Measurements from ENCODE around the gene HSCB. TPM values are rescaled to one million over a fixed set of nuclear protein-coding genes. Genes with fewer than 3 reads are reported as not detected.

HSCB gene
- total and polyA plus RNA-seq, 9 of the 15 experiments (the other 6 are each of a cell fraction or from before 2014, with no cell fraction given): 2.6 to 13.1 (median 8.6) TPM

GRCh38 chr22:28800308-28801041 is 58.6 kb downstream of the HSCB start, which contains the start of gene XBP1 (continued):
- TF ChIP-seq ZNF592 (IDR thresholded peaks at IDR 0.05) (peak; percentile 38; the same call in 1 of the 2 replicates), KLF13 (tag; IDR thresholded peaks at IDR 0.05; ENCODE audit: borderline replicate concordance, low read depth) (0 out of 2 replicates have a peak, but pooled peaks have one; percentile 10), E2F4 (CRISPR knock-in tag; IDR thresholded peaks at IDR 0.05; ENCODE audit: low read depth) (no peak), ZNF431 (CRISPR knock-in tag; IDR thresholded peaks at IDR 0.05) (no peak), ZFP91 (CRISPR knock-in tag; IDR thresholded peaks at IDR 0.05) (no peak), ZBTB43 (CRISPR knock-in tag; IDR thresholded peaks at IDR 0.05) (0 out of 2 replicates have a peak, but pooled peaks have one; percentile 62), AFF1 (IDR thresholded peaks at IDR 0.05; ENCODE audit: low read depth in 1 of 2, partially characterized antibody in 2 of 2) (peak; percentile 47 to 48), CCNT2 (IDR thresholded peaks at IDR 0.05; ENCODE audit: borderline replicate concordance, extremely low read depth, insufficient read length, low read depth, low read length) (peak; percentile 80), SOX6 (IDR thresholded peaks at IDR 0.05) (0 out of 2 replicates have a peak, but pooled peaks have one; percentile 18), KAT7 (CRISPR knock-in tag; IDR thresholded peaks at IDR 0.05; ENCODE audit: borderline replicate concordance) (0 out of 2 replicates have a peak, but pooled peaks have one; percentile 63), GTF2F1 (IDR thresholded peaks at IDR 0.05; ENCODE audit: low read depth, low read length) (peak; percentile 81), PHB2 (IDR thresholded peaks at IDR 0.05; ENCODE audit: low read depth) (no peak), MTA2 (IDR thresholded peaks at IDR 0.05; ENCODE audit: low read depth) (no peak)

Measured in K562 (cell line).